Hematopoietic multipotent progenitor cell treated with erythropoietin and hydrocortisone succinate and interleukin-3 and kit ligand, for 8 days (in vitro differentiated cells): ENCODE data around the gene KSR2.

Experiments used
- DNase-seq: peaks from one replicate; pipeline ENCODE4 v3.0.0-alpha.2; 2015

KSR2 gene

DNA sequence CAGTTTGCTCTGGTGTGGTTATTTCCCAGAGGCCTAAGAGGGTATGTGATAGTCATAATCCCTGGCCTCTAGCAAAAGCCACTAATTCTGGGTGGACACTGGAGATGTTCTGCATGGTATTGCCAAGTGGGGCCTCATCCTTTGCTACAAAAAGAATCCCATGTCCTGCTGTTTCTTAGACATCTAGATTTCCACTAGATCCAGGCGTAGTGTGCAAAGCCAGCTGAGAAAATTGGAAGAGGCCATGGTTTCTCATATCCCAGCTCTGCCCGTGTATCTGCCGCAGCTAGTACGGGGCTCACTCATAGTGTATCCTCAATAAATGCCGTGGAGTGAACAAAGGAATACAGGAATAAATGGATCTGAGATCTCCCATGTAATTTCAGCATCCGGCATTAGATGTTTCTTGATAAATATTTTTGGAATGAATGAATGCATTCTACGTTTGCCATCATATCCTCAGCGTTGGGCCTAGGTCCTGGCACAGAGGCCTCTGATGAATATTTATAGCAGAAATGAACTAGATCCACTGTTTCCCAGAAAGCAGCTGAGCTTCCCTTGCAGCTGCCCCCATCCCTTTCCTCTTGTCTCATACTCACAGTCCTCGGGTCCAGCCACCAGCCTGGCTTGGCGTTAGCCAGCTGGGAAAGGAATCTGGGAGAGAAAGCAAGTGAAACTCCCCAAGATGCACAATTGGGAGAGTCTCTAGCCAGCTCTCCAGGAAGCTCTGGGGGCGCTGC lies 531.1 kb downstream of the KSR2 start:
- DNase-seq: no peak

DNA sequence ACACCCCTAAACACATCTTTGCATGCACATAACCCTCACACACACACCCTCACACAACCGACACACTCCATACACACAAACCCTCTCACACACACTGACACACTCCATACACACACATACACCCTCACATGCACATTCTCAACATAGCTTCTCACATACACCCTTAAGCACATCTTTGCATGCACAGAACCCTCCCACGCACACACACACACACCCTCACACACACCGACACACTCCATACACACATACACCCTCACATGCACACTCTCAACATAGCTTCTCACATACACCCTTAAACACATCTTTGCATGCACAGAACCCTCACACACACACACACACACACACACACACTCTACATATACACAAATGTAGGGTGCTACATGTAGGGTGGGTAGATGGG lies 534.9 kb downstream of the KSR2 start:
- no peak for DNase-seq

DNA sequence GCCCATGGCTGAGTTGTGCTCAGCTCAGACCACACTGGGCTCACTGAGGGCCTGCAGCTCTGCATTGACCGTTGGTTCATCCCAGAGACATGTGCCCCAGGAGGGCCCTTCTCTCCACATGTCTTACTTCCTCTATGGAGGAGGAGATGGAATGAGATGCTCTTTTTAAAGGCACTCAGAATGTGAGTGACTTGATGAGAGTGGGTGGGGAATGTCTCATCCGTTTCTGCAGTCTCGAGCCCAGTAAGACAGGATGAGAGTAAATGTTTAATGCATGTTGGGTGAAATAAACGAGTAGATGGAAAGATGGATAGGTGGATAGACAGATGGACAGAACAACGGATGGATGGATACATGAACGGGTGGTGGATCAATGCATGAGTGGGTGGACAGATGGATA lies 538.5 kb downstream of the KSR2 start:
- DNase-seq: no peak

DNA sequence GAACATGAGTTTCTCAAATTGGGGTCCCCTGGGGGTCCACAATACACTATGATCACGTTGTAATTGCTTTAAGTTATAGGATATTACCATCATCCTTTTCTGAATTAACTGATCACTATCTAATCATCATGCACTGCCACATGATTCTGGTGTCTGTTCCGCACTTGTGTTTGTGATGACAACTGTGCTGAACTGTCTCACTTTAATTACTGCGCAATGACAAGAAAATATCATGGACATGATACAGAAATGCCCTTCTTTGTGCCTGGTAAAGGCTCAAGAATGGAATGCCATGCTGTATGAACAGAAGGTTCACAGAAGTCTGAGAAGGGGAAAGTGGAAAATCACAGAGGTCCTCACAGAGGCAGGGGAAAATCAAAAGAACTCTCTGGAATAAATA lies 541.6 kb downstream of the KSR2 start:
- no peak for DNase-seq

DNA sequence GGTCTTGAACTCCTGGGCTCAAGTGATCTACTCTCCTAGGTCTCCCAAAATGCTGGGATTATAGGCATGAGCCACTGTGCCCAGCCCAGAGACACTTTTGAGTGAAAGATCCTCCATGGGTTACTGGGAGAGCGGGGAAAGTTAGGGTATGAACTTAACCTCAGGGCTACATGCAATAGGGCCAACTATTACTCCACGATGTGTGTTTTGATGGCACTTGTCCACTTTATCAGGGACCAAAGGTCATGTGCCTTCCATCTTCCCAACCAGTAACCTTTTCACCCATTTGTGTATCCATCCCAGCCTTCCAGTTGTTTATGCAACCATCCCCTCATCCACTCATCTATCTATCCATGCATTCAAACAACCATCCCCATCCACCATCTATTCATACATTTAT lies 546.8 kb downstream of the KSR2 start:
- DNase-seq: no peak

DNA sequence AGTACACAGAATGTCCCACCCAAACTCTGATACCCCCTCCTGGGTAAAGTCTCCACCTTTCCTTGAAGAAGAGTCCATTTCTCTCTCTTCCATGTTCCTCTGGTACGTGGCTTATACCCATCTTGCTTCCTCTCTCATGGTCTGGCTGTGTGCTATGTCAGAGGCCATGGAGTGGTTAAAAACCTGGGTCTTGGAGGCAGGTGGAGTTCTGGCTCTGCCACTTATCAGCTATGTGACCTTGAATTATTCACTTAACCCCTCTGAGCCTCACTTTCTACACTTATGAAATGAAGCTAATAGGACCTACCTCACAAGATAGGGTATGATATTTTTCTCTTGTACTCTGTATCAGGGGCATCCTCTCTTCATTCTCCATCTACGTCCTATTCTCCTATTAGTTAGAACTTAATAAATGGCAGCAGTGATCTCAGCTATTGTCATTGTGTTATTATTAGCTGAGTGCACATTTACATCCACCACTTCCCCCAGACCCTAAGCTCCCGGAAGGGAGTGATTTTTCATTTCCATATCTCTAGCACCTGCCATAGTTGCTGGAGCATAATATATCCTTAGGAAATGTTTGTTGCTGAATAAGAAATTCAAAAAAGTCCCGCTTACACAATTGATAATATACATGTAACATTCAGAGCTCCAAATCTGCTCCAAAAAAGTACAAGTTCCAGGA lies 547.6 kb downstream of the KSR2 start:
- DNase-seq: no peak

DNA sequence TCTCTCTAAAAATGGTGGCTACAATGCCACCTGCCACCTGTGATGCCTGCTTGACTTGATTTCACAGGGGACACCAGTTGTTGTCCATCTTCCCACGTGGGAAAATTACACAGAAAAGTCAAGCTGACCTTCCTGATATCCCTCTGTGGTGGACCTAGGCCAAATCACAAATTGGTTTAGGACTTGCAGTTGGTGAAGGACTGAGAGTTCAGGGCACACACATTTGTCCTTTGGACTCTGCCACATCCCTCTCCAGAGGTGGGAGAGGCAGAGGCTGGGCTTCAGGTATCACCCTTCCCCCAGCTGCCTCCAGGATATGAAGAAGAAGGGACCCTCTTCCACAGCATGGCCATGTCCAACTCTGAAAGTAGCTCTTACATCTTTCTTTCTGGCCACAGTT lies 551.8 kb downstream of the KSR2 start:
- DNase-seq: no peak

DNA sequence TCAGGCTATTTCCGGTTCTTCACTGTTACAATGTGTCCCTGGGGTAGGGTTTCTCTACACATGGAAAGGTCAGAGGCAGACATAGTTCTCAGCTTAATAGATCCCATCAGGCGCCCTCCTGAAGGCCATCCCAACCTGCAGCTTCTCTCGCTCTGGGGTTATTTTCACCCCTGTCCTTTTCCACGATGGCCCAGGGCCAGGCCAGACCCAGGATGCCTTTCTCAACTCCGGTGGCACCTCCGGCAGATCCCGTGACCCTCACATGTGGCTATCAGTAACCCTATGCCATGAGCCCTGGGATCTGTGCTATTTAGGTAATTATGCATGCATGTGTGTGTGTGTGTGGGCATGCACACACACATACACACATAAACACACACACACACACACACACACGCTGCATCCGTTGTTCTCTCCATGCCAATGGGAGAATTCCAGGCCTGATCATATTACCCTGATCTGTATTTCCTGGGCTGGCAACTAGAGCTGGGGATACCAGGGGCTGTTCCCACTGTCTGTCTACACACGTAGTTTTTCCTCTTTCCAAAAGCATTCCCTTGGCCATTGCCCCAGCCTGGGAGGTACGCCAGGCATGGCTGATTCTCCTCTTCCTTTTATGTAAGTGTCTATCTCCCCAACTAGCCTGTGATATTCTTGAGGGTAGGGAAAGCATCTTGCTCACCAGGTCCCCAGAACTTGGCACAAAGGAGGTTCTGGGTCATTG lies 556.2 kb downstream of the KSR2 start:
- no peak for DNase-seq

DNA sequence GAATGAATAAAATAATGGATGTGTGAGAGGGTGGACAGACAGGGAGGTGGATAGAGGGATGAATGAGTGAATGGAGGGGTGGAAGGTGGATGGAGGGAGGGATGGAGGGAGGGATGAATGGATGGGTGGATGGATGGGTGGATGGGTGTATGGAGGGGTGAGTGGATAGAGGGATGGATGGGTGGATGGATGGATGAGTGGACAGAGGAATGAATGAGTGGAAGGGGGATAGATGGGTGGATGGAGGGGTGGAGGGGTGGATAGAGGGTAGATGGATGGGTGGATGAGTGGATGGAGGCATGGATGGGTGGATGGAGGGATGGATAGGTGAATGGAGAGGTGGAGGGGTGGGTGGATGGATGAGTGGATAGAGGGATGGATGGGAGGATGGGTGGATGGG lies 559.5 kb downstream of the KSR2 start:
- DNase-seq: no peak

DNA sequence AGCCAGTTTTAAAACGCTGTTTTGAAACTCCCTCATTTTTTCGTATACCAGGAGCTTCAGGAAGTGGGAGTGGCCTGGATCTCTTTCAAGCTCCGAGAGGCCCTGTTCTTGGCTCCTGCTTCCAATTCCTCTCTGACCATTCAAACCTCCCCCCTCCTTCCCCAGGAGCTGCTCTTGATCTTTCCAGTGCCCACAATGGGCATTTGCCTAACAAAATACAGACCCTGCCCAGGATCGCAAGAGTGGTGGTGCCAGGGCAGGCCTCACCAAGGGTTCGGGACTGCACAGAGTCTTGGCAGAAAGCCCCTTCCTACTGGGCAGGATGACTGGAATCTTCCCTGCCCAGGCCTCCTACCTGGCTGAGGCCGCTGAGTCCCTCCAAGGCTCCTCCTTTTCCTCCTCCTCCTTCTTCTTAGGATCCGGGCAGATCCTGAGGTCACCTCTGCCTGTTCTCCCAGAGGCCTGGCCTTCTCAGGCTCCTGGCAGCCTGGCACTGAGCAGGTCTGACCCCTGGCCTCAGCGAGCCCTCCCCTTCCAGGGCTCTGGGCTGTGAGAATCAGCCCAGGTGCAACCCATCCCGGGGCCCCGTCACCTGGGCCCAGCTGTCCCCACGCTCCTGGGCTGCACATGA lies 560.5 kb downstream of the KSR2 start:
- DNase-seq: no peak

DNA sequence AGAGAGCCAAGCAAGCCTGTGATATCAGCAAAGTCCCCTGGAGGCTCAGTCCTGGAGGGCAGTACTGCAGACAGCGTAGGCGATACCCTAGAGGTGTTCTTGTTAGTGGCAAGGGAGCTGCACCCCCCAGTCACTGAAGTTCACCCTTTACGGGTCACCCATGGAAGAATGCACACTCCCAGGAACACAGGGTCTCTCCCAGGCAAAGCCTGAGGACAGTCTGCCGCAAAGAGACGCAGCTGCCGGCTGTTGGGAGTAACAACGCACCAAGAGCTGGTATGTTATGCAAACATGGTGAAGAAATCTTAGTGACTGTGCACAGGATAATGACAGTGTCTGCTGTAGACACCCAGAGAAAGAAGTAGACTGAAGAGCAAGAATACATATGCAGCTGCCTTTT lies 563.9 kb downstream of the KSR2 start:
- no peak for DNase-seq

DNA sequence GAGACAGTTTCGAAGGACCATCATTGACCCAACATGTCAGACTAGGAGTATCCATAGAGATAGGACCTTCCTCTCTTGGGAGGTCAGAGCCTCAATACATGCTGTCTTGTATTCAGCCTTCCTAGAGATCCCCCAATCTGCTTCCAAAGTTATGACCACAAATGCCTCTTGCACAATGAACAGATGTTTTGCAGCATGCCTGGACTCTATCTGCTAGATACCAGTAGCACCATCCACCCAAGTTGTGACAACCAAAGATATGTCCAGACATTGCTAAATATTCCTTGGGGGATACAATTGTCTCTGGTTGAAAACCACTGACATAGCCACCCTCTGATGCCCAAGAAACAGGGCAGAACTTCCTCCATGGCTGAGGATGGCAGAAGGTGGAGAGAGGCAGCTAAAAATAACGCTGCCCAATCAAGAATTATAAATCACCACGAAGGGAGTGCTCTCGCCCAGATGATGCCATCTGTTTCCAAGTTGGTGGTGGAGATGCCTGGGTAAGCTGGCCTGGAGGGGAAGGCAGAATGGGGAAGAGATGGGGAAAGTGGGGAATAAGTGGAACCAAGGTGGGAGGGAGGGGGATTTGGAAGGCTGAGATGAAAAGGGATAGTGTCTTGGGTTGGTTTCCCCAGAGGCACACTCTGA lies 564.5 kb downstream of the KSR2 start:
- DNase-seq: no peak

DNA sequence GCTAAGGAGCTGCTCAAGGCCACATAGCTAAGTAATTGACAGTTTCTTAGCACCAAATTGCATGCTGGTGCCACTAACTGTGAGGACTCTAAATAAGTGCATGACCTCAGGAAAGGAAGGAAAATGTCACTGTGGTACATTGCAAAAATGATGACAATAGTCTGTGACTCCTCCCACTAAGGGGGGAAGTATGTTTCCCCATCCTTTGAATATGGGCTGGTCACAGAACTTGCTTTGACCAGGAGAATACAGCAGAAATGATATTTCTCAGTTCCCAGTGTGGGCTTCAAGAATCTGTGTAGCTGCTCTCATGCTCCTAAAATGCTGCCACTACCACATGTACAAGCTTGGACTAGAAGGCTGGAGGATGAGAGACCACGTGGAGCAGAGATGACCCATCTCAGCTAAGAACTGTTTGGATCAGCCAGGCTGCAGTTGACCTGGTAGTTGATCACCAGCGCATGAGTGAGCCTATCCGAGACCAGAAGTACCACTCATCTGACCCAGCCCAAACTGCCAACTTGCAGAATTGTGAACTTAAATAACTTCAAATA lies 565.1 kb downstream of the KSR2 start:
- no peak for DNase-seq
